Stomach (tissue), 9 donors: ENCODE measurements around the gene LGR4. TPM values are rescaled to one million over a fixed set of nuclear protein-coding genes. Genes with fewer than 3 reads are reported as not detected.
A peak's percentile ranks its signal among the peaks of the same experiment; 100 is the strongest.

ENCODE experiments used
- DNase-seq, 2 donors: peaks; one replicate each; pipeline versions ENCODE4 v3.0.0 to v3.0.0-alpha.2; 2013 to 2019
- H3K27ac ChIP-seq, 5 donors: fragments of 200-600 bp in 4 of 5; sonication (generic) in 4 of 5; one replicate each; pipeline ENCODE4 v1.5.1; 2013 to 2019; ENCODE audit warnings: mild to moderate bottlenecking in 1 of 5, moderate library complexity in 1 of 5
- H3K27me3 ChIP-seq, 3 donors: fragments of 200-600 bp; sonication (generic); one replicate each; pipeline ENCODE4 v1.5.1; 2017 to 2019; ENCODE audit warnings: mixed run types in 1 of 3
- H3K36me3 ChIP-seq, 4 donors: fragments of 200-600 bp; sonication (generic); 1 replicate in 3 of 4; 2 replicates in 1 of 4; pipeline ENCODE4 v1.5.1; 2016 to 2019
- H3K4me1 ChIP-seq, 4 donors: fragments of 200-600 bp; sonication (generic); one replicate each; pipeline ENCODE4 v1.5.1; 2016 to 2019
- H3K4me3 ChIP-seq, 4 donors: fragments of 200-600 bp; sonication (generic) in 3 of 4; one replicate each; pipeline ENCODE4 v1.5.1; 2016 to 2019; ENCODE audit warnings: mild to moderate bottlenecking in 1 of 4
- H3K9me3 ChIP-seq, 4 donors: fragments of 200-600 bp; sonication (generic); one replicate each; pipeline ENCODE4 v1.5.1; 2016 to 2019
- CTCF ChIP-seq, 7 experiments: fragments of 450-650 bp in 4 of 7; fragments of 200-600 bp in 3 of 7; sonication (generic) in 3 of 7; IDR thresholded peaks; one replicate each; pipeline ENCODE4 v1.5.1; 2016 to 2019; ENCODE audit warnings: antibody characterized with exemption in 7 of 7, control low read depth in 2 of 7, mild to moderate bottlenecking in 1 of 7
- EP300 ChIP-seq: sonication (generic); formaldehyde crosslinking; IDR thresholded peaks from one replicate; pipeline ENCODE4 v1.6.1; 2017; ENCODE audit warnings: antibody characterized with exemption
- POLR2A ChIP-seq, 4 donors: fragments of 450-650 bp; IDR thresholded peaks; one replicate each; pipeline ENCODE4 v1.6.1; 2016; ENCODE audit warnings: antibody characterized with exemption in 4 of 4, control low read depth in 2 of 4, mild to moderate bottlenecking in 1 of 4, moderate library complexity in 1 of 4
- POLR2AphosphoS5 ChIP-seq, 3 donors: sonication (generic); formaldehyde crosslinking; IDR thresholded peaks; one replicate each; pipeline ENCODE4 v1.6.1; 2016; ENCODE audit warnings: antibody characterized with exemption in 3 of 3
- WGBS, 5 donors: extraction: QIAGEN DNeasy Blood & Tissue Kit in 3 of 5; methylation state at CpG; one replicate each; pipeline versions ENCODE4 v1.1.5 to v1.1.7; 2013 to 2018; 5-methylcytosine and 5-hydroxymethylcytosine counted together
- intact Hi-C: fragments of 100-400 bp; cut with DNase I; formaldehyde crosslinking; loops from one replicate; pipeline ENCODE4 v1.15.1; 2023; ENCODE audit warnings: low total_unique reads
- polyA plus RNA-seq, 3 donors: library from polyadenylated mRNA; stranded (reverse); fragments of 200-250 nt; gene quantifications; one replicate each; pipeline ENCODE4 v1.2.3, GENCODE V29; 2013
- total RNA-seq, 5 donors: library from RNA; depleted of rRNA; stranded (reverse); fragments of >200 nt; gene quantifications; one replicate each; pipeline versions ENCODE4 v1.1.0 to v1.2.3, GENCODE V29; 2014 to 2016
- donor health status: healthy with polysubstance abuse.
- donor health status: Bipolar disorder and iron deficiency.
- donor health status: healthy.

Gene LGR4
- total and polyA plus RNA-seq, 8 donors, result 5.6 to 236 (median 31.3) TPM

- TF ChIP-seq POLR2AphosphoS5 (IDR thresholded peaks at IDR 0.05), result no peak
- TF ChIP-seq POLR2A (IDR thresholded peaks at IDR 0.05), result no peak
- no peak for TF ChIP-seq EP300
- TF ChIP-seq CTCF (IDR thresholded peaks at IDR 0.05), result no peak
- no peaks in the 10 kb centered on the region for H3K27me3 ChIP-seq
- H3K4me1 ChIP-seq, result peaks cover 13 to 82% (median 42%) of the 10 kb centered on the region in 4 donors
- H3K27ac ChIP-seq, result no peak overlapping the region
- peaks cover 12 to 53% (median 45%) of the 10 kb centered on the region in 4 donors for H3K36me3 ChIP-seq
- no peak for DNase-seq
- intact Hi-C loops, result no loop called here
- no peak overlapping the region for H3K4me3 ChIP-seq
- no peaks in the 10 kb centered on the region for H3K9me3 ChIP-seq
Measured at GRCh38 chr11:27501100-27501499, 28.5 kb upstream of the LGR4 start.

GRCh38 chr11:27497911-27498310 lies 25.3 kb upstream of the LGR4 start:
- H3K4me1 ChIP-seq, result peaks cover 6 to 59% (median 20%) of the 10 kb centered on the region in 4 donors
- 85 to 95% (median 92%) methylated on average over 1 of the region's 1 CpG for WGBS, 5 donors
- peaks cover 12 to 71% (median 60%) of the 10 kb centered on the region in 4 donors for H3K36me3 ChIP-seq
- H3K4me3 ChIP-seq, result no peak overlapping the region
- no peak for TF ChIP-seq EP300
- no peak for TF ChIP-seq POLR2A (IDR thresholded peaks at IDR 0.05)
- no peak for TF ChIP-seq CTCF (IDR thresholded peaks at IDR 0.05)
- TF ChIP-seq POLR2AphosphoS5 (IDR thresholded peaks at IDR 0.05), result no peak
- no peak overlapping the region for H3K27ac ChIP-seq
- DNase-seq, result no peak
- H3K9me3 ChIP-seq, result no peaks in the 10 kb centered on the region
- no peaks in the 10 kb centered on the region for H3K27me3 ChIP-seq
- intact Hi-C loops, result no loop called here

- peaks cover 6 to 54% (median 17%) of the 10 kb centered on the region in 4 donors for H3K4me1 ChIP-seq
- intact Hi-C loops, result no loop called here
- TF ChIP-seq CTCF (IDR thresholded peaks at IDR 0.05) (peak in 1 of 7 experiments; percentile 37), POLR2A (IDR thresholded peaks at IDR 0.05) (no peak), POLR2AphosphoS5 (IDR thresholded peaks at IDR 0.05) (no peak), EP300 (no peak)
- H3K4me3 ChIP-seq, result no peak overlapping the region
- peak in 1 of 2 donors; percentile 39 for DNase-seq
- peaks cover 12 to 72% (median 65%) of the 10 kb centered on the region in 4 donors for H3K36me3 ChIP-seq
- H3K27me3 ChIP-seq, result no peaks in the 10 kb centered on the region
- peak overlapping the region in 2 of 5 donors; percentile 3 to 43 for H3K27ac ChIP-seq
- no peaks in the 10 kb centered on the region for H3K9me3 ChIP-seq
Measured at GRCh38 chr11:27497284-27497866, 24.8 kb upstream of the LGR4 start.

GRCh38 chr11:27496461-27496860 lies 23.9 kb upstream of the LGR4 start:
- H3K36me3 ChIP-seq, result peaks cover 12 to 75% (median 69%) of the 10 kb centered on the region in 4 donors
- 19 to 46% (median 30%) methylated on average over 1 of the region's 1 CpG for WGBS, 5 donors
- TF ChIP-seq EP300 (no peak), POLR2AphosphoS5 (IDR thresholded peaks at IDR 0.05) (no peak), CTCF (IDR thresholded peaks at IDR 0.05) (no peak), POLR2A (IDR thresholded peaks at IDR 0.05) (no peak)
- H3K9me3 ChIP-seq, result no peaks in the 10 kb centered on the region
- no peak overlapping the region for H3K4me3 ChIP-seq
- H3K27me3 ChIP-seq, result no peaks in the 10 kb centered on the region
- peak in 1 of 2 donors; percentile 25 for DNase-seq
- H3K27ac ChIP-seq, result peak overlapping the region in 1 of 5 donors; percentile 43
- intact Hi-C loops, result no loop called here
- peaks cover 6 to 45% (median 15%) of the 10 kb centered on the region in 4 donors for H3K4me1 ChIP-seq
